Neutrophil (primary cell): ENCODE measurements around the gene PLA2G6.

Experiments
- H3K27ac ChIP-seq: fragments of 200-600 bp; sonication (generic); 2 replicates; pipeline ENCODE4 v1.5.1; 2016; ENCODE audit warnings: mild to moderate bottlenecking, moderate library complexity
- H3K27me3 ChIP-seq: fragments of 200-600 bp; sonication (generic); 2 replicates; pipeline ENCODE4 v1.6.0; 2016; ENCODE audit warnings: mild to moderate bottlenecking
- H3K36me3 ChIP-seq: fragments of 200-600 bp; sonication (generic); 2 replicates; pipeline ENCODE4 v1.5.1; 2017
- H3K4me1 ChIP-seq, 2 experiments: fragments of 200-600 bp in 1 of 2; sonication (generic) in 1 of 2; 1 replicate in 1 of 2; 2 replicates in 1 of 2; pipeline versions ENCODE4 v1.5.1 to v1.6.1; 2013 to 2016; ENCODE audit warnings: low read depth in 1 of 2, low read length in 1 of 2, mild to moderate bottlenecking in 1 of 2, moderate library complexity in 1 of 2; ENCODE audit not compliant: control insufficient read depth in 1 of 2, insufficient read depth in 1 of 2
- H3K4me3 ChIP-seq, 2 experiments: fragments of 200-600 bp in 1 of 2; sonication (generic) in 1 of 2; 1 replicate in 1 of 2; 2 replicates in 1 of 2; pipeline ENCODE4 v1.5.1; 2013 to 2016; ENCODE audit warnings: low read depth in 1 of 2, low read length in 1 of 2, mild to moderate bottlenecking in 1 of 2, moderate library complexity in 1 of 2
- H3K9me3 ChIP-seq: fragments of 200-600 bp; sonication (generic); 2 replicates; pipeline ENCODE4 v1.5.1; 2016
- TF ChIP-seq, protein P1 (sequence below): fragments of 200-600 bp; sonication (generic); IDR thresholded peaks from 2 replicates; pipeline ENCODE4 v1.5.1; 2016; ENCODE audit warnings: antibody characterized with exemption

The PLA2G6 gene

DNA sequence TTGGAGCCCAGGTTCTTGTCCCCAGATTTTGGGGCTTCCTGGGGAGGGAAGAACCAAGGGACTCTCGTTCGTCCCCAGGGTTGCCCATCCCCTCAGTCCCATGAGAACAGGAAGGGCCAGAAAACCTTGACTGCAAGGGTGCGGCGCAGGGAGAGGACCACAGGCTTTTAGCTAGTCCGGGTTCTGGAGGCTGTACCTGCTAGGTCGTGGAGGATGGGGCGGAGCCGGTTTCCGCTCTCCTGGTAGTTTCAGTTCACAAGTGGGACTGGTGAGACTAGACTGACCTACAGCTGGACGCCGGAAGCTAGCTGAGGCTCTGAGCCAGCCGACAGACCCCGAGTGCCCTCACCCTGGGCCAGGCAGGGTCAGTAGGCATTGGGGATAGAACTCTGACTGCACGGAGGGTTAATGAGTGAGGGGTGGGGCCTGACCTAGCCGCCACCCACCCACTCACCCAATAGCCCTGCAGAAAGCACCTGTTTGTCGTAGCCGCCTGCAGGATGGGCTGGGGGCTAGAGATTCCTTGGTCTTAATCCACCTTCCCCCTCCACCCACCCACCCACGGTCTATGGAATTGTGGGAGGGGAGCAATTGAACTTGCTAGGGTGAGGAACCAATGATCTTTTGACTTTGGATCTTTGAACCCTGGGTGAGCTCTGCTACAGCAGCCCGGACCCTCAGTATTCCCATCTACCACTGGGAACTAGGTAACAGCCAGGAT, 21.6 kb upstream of the PLA2G6 start:
- Histone ChIP-seq H3K4me3 (peak overlapping the region; percentile 88 to 93), H3K27ac (peak overlapping the region; percentile 92), H3K27me3 (peaks cover 26% of the 10 kb centered on the region), H3K9me3 (no peaks in the 10 kb centered on the region), H3K4me1 (peaks cover 12 to 25% of the 10 kb centered on the region in 2 experiments), H3K36me3 (no peaks in the 10 kb centered on the region)
- TF ChIP-seq, protein P1, sequence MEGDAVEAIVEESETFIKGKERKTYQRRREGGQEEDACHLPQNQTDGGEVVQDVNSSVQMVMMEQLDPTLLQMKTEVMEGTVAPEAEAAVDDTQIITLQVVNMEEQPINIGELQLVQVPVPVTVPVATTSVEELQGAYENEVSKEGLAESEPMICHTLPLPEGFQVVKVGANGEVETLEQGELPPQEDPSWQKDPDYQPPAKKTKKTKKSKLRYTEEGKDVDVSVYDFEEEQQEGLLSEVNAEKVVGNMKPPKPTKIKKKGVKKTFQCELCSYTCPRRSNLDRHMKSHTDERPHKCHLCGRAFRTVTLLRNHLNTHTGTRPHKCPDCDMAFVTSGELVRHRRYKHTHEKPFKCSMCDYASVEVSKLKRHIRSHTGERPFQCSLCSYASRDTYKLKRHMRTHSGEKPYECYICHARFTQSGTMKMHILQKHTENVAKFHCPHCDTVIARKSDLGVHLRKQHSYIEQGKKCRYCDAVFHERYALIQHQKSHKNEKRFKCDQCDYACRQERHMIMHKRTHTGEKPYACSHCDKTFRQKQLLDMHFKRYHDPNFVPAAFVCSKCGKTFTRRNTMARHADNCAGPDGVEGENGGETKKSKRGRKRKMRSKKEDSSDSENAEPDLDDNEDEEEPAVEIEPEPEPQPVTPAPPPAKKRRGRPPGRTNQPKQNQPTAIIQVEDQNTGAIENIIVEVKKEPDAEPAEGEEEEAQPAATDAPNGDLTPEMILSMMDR = no peak

DNA sequence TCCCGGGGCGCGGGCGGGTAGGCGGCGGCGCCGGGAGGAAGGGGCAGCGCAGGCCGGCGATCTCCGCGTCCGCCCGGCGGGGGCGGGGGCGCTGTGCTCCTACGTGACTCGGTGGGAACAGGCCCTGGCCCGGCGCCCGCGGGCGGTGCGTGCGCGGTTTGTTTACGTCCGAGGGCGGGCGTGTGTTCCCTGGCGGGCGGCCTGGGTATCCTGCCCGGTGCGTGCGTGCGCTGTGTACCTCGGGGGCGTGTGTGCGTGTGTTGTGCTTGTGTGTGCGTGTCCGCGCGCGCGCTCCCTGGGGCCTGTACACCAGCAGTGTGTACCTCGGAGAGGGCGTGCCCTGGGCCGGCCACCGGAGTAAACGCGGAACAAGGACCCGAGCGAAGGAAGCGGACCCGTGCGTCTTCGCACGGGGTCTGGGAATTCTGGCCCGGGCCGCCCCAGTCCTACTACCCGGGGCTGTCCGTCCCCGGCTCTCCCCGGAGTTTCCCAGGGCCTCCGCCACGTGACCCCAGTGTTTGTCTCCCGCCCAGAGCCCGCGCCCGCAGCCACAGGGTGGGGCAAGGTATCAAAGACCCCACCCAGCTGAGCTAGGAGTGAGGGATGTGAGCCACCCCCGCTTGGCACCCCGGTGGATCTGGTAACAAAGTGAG, 20.9 kb upstream of the PLA2G6 start:
- H3K27ac ChIP-seq = peak overlapping the region; percentile 92
- peaks cover 26% of the 10 kb centered on the region for H3K27me3 ChIP-seq
- H3K4me1 ChIP-seq = peaks cover 12 to 25% of the 10 kb centered on the region in 2 experiments
- no peaks in the 10 kb centered on the region for H3K9me3 ChIP-seq
- peak overlapping the region; percentile 88 to 93 for H3K4me3 ChIP-seq
- TF ChIP-seq, protein P1 = peak; percentile 48
- H3K36me3 ChIP-seq = no peaks in the 10 kb centered on the region

DNA sequence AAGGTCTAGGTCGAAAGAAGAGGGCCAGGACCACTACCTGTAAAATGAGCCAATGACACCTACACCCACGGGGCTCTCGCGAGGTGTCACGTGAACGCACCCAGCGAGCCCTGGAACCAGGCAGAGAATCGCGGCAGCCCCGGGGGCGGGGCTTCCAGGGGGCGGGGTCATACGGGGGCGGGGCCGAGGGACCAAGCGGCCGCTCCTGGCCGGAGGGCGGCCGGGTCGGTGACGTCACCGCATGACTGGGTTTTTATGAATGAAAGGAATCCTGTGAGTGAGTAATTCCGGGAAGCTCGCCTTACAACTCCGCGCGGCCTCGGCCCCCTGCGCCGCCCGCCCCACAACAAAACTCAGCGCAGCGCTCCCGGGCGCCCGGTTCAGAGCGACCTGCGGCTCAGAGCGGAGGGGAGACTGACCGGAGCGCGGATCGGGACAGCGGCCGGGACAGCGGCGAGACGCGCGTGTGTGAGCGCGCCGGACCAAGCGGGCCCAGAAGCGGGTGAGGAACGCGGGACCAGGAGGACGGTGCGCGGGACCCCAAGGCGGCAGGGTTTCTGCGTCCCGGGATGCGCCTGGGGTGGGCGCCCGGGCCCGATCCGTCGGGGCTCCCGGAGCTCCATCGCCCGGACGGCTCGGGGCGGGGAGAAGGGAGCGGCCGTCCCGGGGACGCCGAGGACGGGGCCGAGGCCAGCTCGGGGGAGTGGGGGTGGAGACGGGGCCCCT, 20.2 kb upstream of the PLA2G6 start, which contains the start of gene MAFF:
Gene MAFF (plus strand): TSS at position 284 of the 726 bp plus-strand sequence. CDS start 11,860 bp downstream, outside the sequence.
- peaks cover 12 to 25% of the 10 kb centered on the region in 2 experiments for H3K4me1 ChIP-seq

DNA sequence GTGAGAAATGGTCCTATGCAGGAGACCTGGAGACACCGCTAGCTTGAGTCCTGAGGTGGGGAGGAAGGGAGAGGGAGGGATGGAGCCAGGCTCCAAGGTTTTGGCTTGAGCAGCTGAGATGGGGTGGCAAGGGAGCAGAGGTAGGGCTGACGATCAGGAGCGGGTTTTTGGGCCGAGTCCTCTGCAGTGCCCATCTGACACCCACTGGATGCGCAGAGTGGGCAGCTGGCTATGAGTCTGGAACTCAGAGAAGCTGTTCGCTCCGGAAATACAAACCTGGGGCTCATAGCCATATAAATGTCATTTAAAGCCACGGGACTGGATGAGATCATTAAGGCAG, 19.7 kb upstream of the PLA2G6 start:
- no peaks in the 10 kb centered on the region for H3K9me3 ChIP-seq
- H3K4me1 ChIP-seq = peaks cover 12 to 25% of the 10 kb centered on the region in 2 experiments
- H3K27me3 ChIP-seq = peaks cover 26% of the 10 kb centered on the region
- TF ChIP-seq, protein P1 = no peak
- no peaks in the 10 kb centered on the region for H3K36me3 ChIP-seq
- peak overlapping the region in 1 of 2 experiments; percentile 93 for H3K4me3 ChIP-seq
- H3K27ac ChIP-seq = peak overlapping the region; percentile 92

More for the DNA sequence above, 20.2 kb upstream of the PLA2G6 start, which contains the start of gene MAFF:
- Histone ChIP-seq H3K36me3 (no peaks in the 10 kb centered on the region), H3K27ac (peak within 1 kb of the TSS; percentile 92), H3K9me3 (no peaks in the 10 kb centered on the region), H3K27me3 (peaks cover 26% of the 10 kb centered on the region), H3K4me3 (peak within 1 kb of the TSS; percentile 88 to 93)
- TF ChIP-seq, protein P1 = peak; percentile 48

DNA sequence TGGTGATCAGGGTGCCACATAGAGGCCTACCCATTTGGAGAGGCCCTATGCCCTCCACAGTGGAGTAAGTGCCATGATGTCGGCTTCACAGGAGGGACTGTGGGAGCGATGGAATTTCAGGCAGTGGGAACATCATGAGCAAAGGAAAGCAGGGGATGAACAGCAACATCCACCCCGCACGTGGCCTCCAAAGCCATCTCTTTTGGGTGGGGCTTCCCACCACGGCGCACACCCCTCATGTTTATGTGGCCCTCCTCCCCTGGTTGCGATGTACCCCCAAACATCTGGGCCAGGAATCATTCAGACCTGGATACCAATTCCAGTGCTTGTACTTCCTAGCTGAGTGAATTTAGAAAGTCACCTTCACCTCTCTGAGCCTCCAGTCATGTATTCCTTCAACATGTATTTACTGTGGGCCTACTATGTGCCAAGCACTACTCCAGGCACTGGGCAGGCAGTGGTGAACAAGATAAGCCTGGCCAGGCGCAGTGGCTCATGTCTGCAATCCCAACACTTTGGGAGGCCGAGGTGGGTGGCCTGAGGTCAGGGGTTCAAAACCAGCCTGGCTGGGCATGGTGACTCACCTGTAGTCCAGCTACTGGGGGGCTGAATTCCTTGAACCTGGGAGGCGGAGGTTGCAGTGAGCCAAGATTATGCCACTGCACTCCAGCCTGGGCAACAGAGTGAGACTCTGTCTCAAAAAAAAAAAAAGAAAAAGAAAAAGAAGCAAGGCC, 18.4 kb upstream of the PLA2G6 start:
- Histone ChIP-seq H3K36me3 (no peaks in the 10 kb centered on the region), H3K27me3 (peaks cover 19% of the 10 kb centered on the region), H3K27ac (no peak overlapping the region), H3K4me3 (no peak overlapping the region), H3K9me3 (no peaks in the 10 kb centered on the region), H3K4me1 (peaks cover 12 to 26% of the 10 kb centered on the region in 2 experiments)
- TF ChIP-seq, protein P1 = no peak
